Fibroblast of peridontal ligament (primary cell): ENCODE measurements around the gene BHMT2.

Source experiments
- DNase-seq: peaks from one replicate; pipeline ENCODE4 v3.0.0-alpha.2; 2010; ENCODE audit errors: extremely low read depth

Gene BHMT2

DNA sequence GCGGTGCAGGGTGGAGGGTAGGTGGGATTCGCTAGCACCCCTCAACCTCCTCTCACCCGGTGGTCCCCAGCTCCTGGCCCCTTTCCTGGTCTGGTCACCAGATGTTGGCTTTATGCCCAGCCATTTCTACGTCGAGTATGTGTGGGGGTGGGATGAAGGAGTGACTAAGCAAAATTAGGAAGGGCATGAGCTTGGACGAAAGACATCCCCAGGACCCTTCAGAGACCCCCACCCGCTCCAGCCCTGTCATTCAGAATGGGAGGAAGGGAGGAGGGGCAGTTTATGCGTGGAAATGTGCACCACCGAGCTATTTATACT is 742 bp downstream of the BHMT2 start:
- peak; percentile 28 for DNase-seq

DNA sequence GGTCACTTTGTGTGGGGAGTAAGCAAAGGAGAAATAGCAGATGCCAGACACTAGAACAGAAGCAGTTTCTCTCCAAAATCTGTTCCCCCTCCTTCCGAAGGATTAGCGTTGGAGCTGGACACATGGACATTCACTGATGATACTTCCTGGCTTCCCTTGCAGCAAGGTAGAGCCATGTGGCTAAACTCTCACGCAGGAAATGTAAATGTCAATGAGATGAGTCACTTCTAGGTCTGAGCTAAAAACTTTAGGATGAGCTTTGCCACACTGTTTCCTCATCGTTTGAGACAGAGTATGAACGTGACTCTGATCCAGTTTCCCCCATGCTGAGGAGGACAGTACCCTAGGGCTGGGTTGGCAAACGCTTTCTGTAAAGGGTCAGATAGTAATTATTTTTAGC is 5.1 kb downstream of the BHMT2 start:
- DNase-seq, result no peak

DNA sequence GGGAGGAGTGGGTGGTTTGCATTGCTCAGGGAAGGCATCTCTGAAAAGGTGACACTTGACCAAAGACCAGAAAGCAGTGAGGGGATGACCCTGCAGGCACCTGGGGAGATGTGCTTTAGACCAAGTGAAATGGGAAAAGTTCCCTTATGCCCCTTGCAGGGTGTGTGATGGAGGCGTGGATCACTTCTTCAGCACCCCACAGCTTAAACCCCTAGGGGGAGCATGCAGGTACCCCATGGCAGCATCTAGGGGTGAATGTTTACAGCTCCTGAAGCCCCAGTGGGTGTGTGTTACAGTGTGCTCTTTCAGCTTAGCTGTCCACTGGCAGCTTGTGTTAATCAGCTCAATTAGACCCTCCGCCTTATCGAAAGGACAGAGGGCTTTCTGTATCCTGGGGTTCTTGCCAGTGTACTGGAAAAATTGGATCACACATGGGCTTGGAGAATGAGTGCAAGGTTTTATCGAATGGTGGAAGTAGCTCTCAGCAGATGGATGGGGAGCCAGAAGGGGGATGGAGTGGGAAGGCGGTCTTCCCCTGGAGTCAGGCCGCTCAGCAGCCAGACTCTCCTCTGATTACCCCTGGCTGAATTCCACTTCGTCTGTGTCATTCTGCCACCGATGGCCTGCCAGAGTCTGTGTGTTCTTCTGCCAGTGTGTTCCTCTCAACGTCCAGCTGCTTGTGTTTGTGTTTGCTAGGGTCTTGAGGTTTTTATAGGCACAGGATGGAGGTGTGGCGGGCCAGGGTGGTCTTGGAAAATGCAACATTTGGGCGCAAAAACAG is 6.3 kb downstream of the BHMT2 start:
- no peak for DNase-seq

DNA sequence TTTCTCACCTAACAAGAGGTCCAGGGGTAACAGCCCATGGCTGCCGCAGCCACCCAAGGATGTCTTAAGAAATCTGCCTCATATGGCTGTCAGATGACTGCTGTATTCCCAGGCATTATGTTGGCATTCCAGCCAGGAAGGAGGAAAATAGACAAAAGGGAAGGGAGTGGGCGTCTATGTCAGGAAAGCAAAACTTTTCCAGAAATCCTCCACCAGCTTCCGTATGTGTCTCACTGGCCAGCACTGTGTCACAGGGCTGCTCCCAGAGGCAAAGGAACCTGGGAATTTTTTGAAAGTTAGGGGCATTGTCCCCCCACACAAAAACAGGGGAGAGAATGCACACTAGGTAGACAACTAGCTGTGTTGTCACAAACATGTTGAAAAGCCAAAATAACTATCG is 7.3 kb downstream of the BHMT2 start:
- no peak for DNase-seq

DNA sequence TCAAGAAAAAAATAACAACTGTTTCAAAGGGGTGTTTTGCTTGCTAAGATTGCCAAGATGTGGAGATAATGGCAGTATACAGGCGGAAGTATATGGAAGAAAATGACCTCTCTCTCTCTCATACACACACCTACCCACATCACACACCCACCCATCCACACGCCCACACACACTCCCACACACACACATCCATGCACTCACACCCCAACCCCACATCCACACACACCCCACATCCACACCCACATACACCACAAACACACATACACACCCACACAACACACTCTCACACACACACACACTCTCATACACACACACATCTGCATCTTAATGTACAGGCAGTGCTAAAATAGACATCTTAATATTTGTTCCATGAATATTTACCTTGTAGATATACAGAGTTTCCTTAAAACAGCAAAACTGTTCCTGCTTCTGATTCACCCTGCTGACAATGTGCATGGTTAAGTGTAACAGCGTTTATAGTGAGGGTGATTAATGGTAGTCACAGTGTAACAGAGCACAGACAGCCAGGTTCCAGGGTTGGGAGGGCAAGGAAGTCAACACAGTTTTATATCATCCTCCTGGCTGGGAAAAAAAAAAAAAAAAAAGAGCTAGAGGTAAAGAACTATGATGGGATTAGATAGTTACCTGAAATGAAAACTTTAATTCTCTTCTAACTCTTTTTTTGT is 8.3 kb downstream of the BHMT2 start:
- no peak for DNase-seq

DNA sequence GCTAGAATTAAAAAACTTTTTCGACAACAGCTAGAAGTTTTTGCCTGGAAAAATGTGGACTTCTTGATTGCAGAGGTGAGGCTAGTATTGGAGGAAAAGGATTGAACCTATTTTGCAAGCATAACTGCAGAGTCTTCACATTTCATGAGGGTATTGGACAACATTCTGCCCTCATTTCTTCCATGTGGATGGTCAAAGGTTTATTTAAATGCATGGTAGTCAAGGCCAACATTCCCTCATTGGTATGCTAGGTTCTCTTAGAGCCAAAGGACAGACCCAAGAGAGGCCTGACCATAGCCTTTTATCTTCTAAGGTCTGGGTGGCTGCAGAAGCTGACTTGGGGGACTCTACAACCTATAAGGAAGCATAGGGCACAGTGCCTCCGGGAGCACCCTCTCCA is 11.2 kb downstream of the BHMT2 start:
- DNase-seq, result no peak

DNA sequence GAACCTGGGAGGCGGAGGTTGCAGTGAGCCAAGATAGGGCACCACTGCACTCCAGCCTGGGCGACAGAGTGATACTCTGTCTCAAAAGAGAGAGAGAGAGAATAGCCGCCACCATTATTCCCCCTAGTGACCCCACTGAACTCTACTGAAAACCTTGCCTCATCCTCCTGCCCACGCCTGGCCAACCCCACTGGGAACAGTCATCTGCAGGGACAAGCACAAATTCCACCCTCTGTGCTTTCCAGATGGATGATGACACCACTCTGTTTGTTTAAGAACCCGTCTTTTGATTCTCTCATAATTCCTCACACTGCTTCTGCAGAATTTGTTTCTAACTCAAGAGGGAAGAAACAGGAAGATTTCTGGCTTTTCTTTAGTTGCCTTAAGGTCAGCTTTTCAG is 12.2 kb downstream of the BHMT2 start:
- DNase-seq, result no peak

DNA sequence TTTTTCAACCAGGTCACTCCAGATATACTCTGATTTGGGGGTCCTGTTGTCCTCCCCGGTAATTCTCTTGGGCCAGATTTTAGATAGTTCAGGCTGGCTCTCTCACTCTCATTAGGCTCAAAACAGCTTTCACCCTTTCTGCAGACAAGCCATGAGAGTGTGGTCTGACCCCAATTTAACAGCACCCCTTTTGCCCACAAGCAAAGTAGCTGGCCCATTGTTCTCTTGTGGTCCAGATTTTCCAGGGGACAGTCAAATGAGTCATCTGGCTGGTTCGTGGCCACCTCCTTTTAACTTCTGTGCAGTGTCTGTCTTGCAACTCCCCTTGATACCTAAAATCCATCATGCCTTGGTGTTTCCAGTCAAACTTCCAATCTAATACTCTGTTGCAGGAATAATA is 16.5 kb downstream of the BHMT2 start:
- DNase-seq, result no peak

DNA sequence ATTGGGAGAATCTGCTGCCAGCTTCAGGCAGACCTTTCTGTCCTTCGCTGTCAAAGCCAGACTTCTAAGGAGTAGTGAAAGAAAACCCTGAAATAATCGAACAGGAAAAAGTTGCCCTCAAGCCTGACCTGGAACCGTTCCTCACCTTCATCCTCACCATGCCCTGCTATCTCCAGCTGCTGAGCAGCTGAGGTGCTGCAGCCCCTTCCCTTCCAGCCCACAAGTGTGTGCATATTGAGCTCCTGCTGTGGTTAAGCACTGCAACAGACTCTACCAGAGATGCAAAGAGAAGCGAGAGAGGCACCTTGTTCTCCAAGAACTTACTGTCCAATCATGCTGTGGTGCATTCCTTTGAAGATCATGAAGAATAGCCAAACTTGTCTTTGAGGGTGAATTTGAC is 18.9 kb downstream of the BHMT2 start:
- no peak for DNase-seq

DNA sequence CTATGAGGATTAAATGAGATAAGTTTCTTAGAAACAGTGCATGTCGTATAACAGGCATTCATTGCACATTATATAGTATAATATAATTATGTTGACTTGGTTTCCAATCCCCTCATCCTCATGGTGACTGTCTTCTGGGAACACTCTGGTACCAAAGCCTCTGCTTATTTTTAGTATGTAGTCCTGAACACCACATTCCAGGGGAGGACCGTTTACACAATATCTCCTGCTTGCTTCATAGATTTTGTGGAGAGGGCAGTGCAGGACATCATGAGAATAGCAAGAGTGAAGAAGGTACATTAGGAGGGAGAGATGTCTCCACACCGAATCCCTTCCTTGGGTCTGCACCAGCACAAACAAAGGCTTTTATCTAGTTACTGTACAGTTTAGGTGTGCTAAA is 21.5 kb downstream of the BHMT2 start:
- no peak for DNase-seq

DNA sequence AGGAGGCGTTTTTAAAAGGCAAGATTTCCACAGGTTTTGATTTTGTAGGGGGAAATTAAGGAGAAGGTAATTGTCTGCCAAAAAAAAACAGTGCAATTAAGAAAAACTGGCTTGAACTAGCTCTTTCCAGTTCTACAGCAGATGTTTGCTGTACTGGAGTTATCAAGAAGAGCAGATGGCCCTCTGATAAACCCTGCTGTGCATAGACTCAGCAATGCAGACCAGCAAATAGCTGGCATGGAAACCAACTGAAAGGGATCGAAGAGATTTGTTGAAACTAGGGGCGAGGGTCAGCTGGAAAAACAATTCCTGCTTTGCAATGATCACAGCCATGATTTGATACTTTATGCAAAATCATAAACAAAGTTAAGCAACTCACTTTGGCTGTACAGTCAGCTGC is 24.2 kb downstream of the BHMT2 start:
- no peak for DNase-seq

DNA sequence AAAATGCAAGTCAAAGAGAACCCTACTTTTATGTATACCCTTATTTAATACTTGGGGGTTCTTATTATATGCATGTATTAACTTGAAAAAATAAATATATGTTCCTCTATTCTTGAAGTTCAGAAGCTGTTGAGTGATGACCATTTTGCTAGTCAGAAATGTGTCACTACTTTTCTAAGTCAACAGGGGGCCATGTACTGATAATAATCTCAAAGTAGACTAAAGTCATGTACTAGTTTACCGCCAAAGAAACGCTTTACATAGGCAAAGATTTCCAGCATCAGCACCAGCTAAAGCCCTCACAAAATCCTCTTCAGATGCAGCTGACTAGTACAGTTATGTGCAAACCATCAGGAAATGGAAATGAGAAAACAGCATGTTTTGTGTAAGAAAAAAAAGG is 36.3 kb downstream of the BHMT2 start:
- no peak for DNase-seq

DNA sequence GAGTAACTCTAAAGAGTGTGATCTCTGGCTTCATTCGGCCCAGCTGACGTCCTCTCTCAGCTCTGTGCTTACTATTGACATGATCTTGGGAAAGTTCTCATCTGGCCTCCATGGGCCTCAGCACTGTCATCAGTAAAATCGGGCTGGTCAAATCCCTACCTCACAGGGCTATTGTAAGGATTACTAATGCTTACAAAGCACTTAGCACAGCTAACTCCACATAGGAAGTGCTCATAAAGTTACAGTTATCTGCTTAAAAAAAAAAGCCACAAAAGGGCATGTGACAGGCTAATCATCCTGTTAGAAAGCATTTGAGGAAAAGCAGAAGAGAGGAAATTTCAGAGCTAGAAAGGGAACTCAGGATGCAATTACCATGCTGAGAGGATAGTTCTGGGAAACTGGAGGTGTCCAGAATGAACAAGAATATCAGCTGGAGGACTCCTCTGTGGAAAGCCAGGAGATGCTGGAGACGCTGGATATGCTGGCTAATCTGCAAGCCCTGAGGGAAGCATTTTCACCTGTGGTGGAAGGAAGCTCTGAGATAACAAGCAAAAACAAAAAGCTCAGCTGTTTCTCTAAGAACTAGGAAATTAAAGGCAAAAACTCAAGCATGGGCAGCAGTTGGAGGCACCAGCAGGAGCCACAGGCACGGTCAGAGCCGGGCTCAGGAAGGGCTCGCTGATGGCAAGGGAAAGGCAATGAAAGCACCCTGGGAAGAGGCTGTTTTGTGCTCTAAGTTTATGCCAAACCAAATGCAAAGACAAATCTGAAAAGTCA is 37.6 kb downstream of the BHMT2 start:
- DNase-seq, result peak; percentile 3

DNA sequence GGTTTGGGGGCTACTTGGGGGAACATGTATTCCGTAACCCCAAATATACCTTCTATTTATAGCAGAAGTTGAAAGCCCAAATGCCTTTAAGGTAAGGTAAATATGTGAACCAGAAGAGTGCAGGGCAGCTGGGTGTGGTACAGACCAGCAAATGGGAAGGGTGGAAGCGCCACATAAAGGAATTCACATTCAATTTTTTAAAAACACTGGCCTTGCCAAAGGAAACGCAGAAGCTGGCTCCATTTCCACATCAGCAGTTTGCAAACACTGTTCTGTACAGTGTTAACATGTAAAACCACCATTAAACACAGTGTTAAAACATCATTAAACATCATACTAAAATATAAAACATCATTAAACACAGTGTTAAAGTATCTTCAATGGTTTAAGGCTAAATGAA is 38.5 kb downstream of the BHMT2 start:
- DNase-seq, result peak; percentile 5

DNA sequence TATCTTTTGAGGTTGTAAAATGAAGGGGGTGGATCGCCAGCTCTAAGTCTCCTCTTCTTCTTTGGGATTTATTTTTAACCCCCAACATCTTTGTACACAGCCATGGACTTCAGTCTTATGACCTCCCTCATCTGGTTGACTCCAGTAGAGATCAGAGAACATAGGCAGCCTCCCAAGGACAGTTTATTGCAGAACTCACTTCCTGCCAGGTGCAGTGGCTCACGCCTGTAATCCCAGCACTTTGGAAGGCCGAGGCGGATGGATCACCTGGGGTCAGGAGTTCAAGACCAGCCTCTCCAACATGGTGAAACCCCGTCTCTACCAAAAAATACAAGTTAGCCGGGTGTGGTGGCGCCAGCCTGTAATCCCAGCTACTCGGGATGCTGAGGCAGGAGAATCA is 39.2 kb downstream of the BHMT2 start:
- DNase-seq, result no peak

DNA sequence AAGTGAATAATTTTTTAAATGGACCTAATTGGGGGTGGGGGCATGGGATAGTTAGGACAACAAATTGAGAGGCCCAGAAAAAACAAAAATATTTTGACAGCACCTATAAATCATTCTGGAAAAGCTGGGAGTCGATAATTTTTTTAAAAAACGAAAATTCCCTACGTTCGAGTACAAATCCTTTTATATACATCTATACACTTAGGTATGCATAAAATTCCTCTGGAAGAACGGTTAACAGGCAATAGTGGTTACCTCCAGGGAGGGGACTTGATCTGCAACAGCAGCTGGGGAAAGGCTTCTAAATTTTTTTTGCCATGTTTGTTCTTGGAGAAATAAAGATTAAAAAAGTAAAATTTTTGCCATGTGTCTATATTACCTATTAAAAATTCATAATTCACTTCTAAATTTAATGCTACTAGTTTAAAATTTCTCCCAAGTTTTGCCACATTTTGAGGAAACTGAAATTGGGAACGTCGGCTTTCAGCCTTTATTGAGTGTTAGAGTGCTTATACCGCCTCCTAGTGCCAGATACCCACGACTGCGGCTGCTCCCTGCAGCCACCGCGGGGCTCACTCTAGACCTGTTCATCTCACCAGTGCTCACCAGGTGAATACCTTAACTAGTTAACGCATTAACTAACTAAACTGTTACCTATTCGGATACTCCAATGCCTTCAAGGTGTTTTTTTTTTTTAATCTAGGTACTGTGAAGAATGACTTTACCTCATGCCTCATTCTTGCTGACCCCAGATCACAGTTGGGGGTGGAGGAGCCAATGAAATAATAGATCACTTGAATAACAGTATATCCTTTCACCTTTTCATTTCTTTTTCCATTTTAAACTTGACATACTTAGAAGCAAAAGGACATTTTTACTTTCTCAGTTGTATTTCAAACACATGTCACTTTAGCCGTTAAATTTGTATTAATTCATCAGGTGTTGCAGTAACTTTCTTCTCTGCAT is 40.2 kb downstream of the BHMT2 start:
- no peak for DNase-seq

DNA sequence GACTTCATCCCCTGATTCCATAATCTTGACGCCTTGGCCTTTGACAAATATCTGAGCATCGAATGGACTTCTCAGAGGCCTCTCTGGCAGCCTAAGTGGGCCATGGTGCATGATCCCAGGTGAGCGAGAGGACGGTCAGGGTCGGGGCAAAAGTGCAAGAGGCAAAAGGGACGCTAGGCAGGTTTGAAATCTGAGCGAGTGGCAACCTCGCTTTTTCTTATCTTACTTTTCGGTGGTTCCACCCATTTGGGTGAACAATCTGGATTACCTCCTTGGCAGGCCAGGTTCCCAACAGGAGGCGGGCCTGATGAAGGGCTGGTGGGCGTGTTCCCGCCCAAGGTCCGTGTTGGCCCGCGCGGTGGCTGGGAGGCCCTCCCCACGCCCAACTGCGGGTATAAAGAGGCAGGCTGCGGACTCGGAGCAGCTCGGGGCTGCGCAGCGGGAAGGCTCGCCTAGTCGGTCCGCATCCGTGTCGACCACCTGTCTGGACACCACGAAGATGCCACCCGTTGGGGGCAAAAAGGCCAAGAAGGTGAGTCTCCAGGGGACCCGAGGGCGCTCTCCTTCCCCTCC is 41.9 kb downstream of the BHMT2 start, which contains the start of gene BHMT:
Gene BHMT, plus strand, starts transcription at position 423 of the 573 bp plus-strand sequence. Its CDS starts 77 bp downstream, at position 500.
- DNase-seq, result no peak

DNA sequence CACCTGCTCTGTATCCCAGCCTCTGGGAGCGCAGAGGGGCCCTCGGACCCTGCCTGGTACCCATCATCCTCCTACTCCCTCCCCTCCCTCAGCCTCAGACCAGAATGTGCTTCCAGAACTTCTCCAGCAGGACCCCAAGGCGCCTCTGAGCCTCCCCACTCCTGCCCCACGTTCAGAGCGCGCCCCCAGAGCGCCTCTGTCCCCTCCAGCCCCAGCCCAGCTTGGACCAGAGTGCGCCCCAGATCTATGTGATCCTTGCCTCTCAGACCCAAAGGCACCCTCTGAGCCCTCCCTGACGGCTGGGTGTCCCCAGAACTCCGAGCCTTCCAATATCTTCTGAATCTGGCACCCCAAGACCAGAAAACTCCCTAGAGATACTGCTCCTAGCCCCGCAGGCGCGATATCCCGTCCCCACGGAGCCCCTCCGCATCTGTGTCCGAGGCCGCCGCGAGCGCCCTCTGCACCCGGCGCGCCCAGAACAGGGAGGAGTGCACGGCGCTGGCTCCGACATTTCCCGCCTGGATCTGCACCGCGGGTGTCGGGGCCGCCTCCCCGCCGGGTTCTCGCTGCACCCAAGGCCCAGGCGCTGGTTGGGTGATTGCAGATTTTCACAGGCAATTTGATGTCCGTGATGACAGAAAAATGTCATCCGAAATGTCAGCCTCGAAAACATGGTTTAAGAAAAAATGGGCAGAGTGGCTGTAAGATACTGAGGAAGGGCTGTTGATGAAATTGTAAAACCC is 42.6 kb downstream of the BHMT2 start:
- DNase-seq, result no peak

DNA sequence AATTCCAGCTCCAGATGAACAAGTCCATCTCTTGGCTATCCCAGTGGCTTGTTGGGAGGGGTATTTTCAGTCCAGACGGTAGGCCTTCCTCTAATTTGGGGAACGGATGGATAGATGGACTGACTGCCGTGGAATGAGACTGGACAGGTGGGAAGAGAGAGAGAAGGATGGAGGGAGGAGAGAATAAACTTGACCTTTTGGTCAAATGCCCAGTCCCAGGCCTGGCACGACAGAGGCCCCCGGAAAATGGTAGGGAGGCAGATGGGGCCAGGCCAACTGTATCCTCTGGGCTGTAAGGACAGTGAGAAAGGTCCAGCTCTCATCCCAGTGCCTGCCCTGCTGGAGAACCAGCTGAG is 43.1 kb downstream of the BHMT2 start:
- DNase-seq, result no peak

DNA sequence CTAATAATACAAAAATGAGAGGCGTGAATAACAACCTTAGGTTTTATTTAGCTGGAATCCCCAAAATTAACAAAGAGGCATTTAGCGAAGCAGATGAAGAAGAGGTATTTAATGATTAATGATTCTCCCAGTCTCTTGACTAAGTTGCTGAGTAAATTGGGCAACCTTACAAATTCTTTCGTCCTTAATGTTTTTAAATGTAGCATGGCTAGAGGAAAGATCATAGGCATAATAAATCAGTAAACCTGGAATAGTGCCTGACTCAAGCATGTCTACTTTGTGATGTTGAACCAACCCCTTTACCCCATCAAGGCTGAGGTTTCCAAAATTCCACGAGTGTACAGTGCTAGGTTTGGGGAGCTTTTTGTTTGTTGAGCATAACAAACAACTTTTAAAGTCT is 49.9 kb downstream of the BHMT2 start:
- no peak for DNase-seq

DNA sequence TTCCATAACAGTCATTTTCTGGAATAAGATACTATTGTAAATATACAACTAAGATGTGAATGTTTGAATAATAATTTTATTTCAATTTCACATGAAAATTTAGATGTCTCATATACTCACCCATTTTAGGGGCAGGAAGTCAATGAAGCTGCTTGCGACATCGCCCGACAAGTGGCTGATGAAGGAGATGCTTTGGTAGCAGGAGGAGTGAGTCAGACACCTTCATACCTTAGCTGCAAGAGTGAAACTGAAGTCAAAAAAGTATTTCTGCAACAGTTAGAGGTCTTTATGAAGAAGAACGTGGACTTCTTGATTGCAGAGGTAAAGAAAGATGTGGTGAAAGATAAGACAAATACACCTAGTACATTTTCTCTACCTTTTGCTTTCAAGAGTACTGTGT is 50.7 kb downstream of the BHMT2 start:
- DNase-seq, result no peak
